Esophagus muscularis mucosa (tissue), 4 donors: ENCODE measurements around the gene SLC45A3. TPM values are rescaled to one million over a fixed set of nuclear protein-coding genes. Genes with fewer than 3 reads are reported as not detected.
"Not testable (repeated sequence)": the region's sequence is repeated elsewhere in the genome, so short reads cannot be mapped to it uniquely, and the experiment has no call there.

ENCODE experiments used
- DNase-seq: peaks from one replicate; pipeline ENCODE4 v3.0.0-alpha.2; 2017; ENCODE audit errors: extremely low spot score
- H3K27ac ChIP-seq, 4 donors: fragments of 200-600 bp; sonication (generic); replicated peaks in 1 of 4; 1 replicate in 3 of 4; 2 replicates in 1 of 4; pipeline ENCODE4 v1.5.1; 2016 to 2019; ENCODE audit warnings: mild to moderate bottlenecking in 1 of 4
- H3K27me3 ChIP-seq, 4 donors: fragments of 200-600 bp; sonication (generic); one replicate each; pipeline versions ENCODE4 v1.5.1 to v1.6.0; 2016 to 2019
- H3K36me3 ChIP-seq, 4 donors: fragments of 200-600 bp; sonication (generic); one replicate each; pipeline ENCODE4 v1.5.1; 2016 to 2019
- H3K4me1 ChIP-seq, 4 donors: fragments of 200-600 bp; sonication (generic); one replicate each; pipeline ENCODE4 v1.5.1; 2016 to 2019
- H3K4me3 ChIP-seq, 4 donors: fragments of 200-600 bp; sonication (generic); 1 replicate in 2 of 4; 2 replicates in 2 of 4; pipeline ENCODE4 v1.5.1; 2016 to 2019; ENCODE audit warnings: mild to moderate bottlenecking in 4 of 4, moderate library complexity in 1 of 4
- H3K9me3 ChIP-seq, 4 donors: fragments of 200-600 bp; sonication (generic); 1 replicate in 3 of 4; 2 replicates in 1 of 4; pipeline ENCODE4 v1.5.1; 2016 to 2019
- EP300 ChIP-seq: sonication (generic); formaldehyde crosslinking; IDR thresholded peaks from one replicate; pipeline ENCODE4 v1.6.1; 2017; ENCODE audit warnings: antibody characterized with exemption
- POLR2A ChIP-seq: fragments of 450-650 bp; IDR thresholded peaks from one replicate; pipeline ENCODE4 v1.6.1; 2017; ENCODE audit warnings: antibody characterized with exemption, moderate library complexity, mild to moderate bottlenecking, low read depth
- POLR2AphosphoS5 ChIP-seq, 2 donors: sonication (generic); formaldehyde crosslinking; IDR thresholded peaks; one replicate each; pipeline ENCODE4 v1.6.1; 2017; ENCODE audit warnings: antibody characterized with exemption in 2 of 2
- WGBS: methylation state at CpG from one replicate; pipeline ENCODE4 v1.1.5; 2018; 5-methylcytosine and 5-hydroxymethylcytosine counted together
- intact Hi-C: fragments of 100-400 bp; cut with DNase I; formaldehyde crosslinking; loops from one replicate; pipeline ENCODE4 v1.15.1; 2023
- total RNA-seq, 4 donors: library from RNA; depleted of rRNA; stranded (reverse); fragments of >200 nt; gene quantifications; one replicate each; pipeline versions ENCODE4 v1.1.0 to v1.2.1, GENCODE V29; 2016
- TF ChIP-seq, protein P1 (sequence below), 3 experiments: fragments of 200-600 bp in 2 of 3; fragments of 450-650 bp in 1 of 3; sonication (generic) in 2 of 3; IDR thresholded peaks; one replicate each; pipeline ENCODE4 v1.5.1; 2017 to 2019; ENCODE audit warnings: antibody characterized with exemption in 3 of 3, mild to moderate bottlenecking in 2 of 3, moderate library complexity in 1 of 3

The SLC45A3 gene
- total RNA-seq, 4 donors from 2014 or later: 0.86 to 1.7 (median 1.1) TPM

- Histone ChIP-seq H3K27ac (no peak overlapping the region), H3K36me3 (no peaks in the 10 kb centered on the region), H3K4me3 (no peak overlapping the region), H3K27me3 (no peaks in the 10 kb centered on the region), H3K4me1 (peaks cover 4 to 14% (median 9%) of the 10 kb centered on the region in 4 donors), H3K9me3 (no peaks in the 10 kb centered on the region)
- no peak for DNase-seq
- intact Hi-C loops: no loop called here
- no peak for TF ChIP-seq EP300
- TF ChIP-seq, protein P1, sequence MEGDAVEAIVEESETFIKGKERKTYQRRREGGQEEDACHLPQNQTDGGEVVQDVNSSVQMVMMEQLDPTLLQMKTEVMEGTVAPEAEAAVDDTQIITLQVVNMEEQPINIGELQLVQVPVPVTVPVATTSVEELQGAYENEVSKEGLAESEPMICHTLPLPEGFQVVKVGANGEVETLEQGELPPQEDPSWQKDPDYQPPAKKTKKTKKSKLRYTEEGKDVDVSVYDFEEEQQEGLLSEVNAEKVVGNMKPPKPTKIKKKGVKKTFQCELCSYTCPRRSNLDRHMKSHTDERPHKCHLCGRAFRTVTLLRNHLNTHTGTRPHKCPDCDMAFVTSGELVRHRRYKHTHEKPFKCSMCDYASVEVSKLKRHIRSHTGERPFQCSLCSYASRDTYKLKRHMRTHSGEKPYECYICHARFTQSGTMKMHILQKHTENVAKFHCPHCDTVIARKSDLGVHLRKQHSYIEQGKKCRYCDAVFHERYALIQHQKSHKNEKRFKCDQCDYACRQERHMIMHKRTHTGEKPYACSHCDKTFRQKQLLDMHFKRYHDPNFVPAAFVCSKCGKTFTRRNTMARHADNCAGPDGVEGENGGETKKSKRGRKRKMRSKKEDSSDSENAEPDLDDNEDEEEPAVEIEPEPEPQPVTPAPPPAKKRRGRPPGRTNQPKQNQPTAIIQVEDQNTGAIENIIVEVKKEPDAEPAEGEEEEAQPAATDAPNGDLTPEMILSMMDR (IDR thresholded peaks at IDR 0.05): no peak
- no peak for TF ChIP-seq POLR2A
- no peak for TF ChIP-seq POLR2AphosphoS5 (IDR thresholded peaks at IDR 0.05)
- 91% methylated on average over 9 of the region's 9 CpGs for WGBS
Measured at GRCh38 chr1:205637854-205638468, 42.3 kb downstream of the SLC45A3 start.

DNA sequence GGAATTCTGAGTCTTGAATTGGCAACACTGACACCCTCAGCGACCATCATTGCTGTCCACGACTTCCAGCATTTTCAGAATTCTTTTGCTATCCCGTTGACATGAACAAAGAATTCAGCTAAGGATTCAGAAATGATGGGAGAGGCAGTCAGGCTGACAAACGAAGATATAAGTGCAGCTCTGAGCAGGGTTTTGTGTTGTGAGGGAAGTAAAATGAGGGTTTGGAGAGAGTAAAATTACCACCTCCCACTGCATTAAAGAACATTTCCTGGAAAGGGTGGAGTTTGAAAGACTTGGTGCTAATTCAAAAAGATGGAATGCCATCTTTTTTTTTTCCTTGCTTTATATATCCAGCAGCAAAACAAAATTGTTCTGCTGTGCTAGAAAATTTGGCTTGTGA, 43.6 kb downstream of the SLC45A3 start:
- H3K27me3 ChIP-seq: no peaks in the 10 kb centered on the region
- TF ChIP-seq POLR2A: no peak
- no peak for TF ChIP-seq POLR2AphosphoS5 (IDR thresholded peaks at IDR 0.05)
- TF ChIP-seq, protein P1 (IDR thresholded peaks at IDR 0.05): no peak
- TF ChIP-seq EP300: no peak
- no peaks in the 10 kb centered on the region for H3K36me3 ChIP-seq
- H3K4me1 ChIP-seq: peaks cover 11 to 21% (median 17%) of the 10 kb centered on the region in 4 donors
- H3K9me3 ChIP-seq: no peaks in the 10 kb centered on the region
- no peak for DNase-seq
- 17% methylated on average over 4 of the region's 4 CpGs for WGBS
- intact Hi-C loops: no loop called here
- H3K27ac ChIP-seq: no peak overlapping the region
- H3K4me3 ChIP-seq: no peak overlapping the region

- intact Hi-C loops, H3K9me3 ChIP-seq, H3K27me3 ChIP-seq, DNase-seq, H3K36me3 ChIP-seq, H3K4me3 ChIP-seq, H3K27ac ChIP-seq: not testable (repeated sequence)
- peaks cover 11 to 21% (median 17%) of the 10 kb centered on the region in 4 donors for H3K4me1 ChIP-seq
- WGBS: 81% methylated on average over 7 of the region's 7 CpGs
Measured at GRCh38 chr1:205636138-205636530, 44.2 kb downstream of the SLC45A3 start.

DNA sequence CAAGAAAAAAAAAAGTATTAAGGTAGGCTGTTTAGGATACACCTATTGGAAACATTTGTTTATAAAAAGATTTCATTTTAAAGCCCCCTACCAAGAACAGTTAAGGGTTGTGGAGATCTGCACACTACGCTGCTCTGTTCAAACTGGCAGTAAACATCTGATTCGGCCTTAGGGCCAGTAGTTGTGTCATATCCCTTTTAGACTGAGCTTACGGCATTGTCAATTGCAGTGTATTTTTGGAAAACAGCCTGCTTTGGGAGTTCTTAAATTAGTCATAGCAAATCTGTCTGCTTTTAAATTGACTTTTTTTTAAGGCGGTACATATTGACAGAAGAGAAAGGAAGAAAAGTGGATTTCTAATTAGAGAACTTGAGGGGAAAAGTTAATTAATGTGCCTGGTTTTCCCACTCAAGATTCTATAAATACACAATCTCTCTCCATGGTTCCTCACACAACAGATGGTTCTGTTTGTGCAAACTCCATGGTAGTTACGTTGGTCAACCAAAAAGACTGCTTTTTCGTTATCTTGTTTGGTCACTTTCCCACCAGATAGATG, 46.8 kb downstream of the SLC45A3 start:
- WGBS: 76% methylated on average over 6 of the region's 6 CpGs
- H3K27ac ChIP-seq: peak overlapping the region; percentile 12 to 98 (median 58)
- H3K4me1 ChIP-seq: peaks cover 32 to 41% (median 39%) of the 10 kb centered on the region in 4 donors
- no peaks in the 10 kb centered on the region for H3K27me3 ChIP-seq
- intact Hi-C loops: no loop called here
- TF ChIP-seq EP300 (no peak), POLR2AphosphoS5 (IDR thresholded peaks at IDR 0.05) (no peak), POLR2A (no peak)
- TF ChIP-seq, protein P1 (IDR thresholded peaks at IDR 0.05): no peak
- H3K9me3 ChIP-seq: no peaks in the 10 kb centered on the region
- peak; percentile 2 for DNase-seq
- H3K36me3 ChIP-seq: no peaks in the 10 kb centered on the region
- no peak overlapping the region for H3K4me3 ChIP-seq

DNA sequence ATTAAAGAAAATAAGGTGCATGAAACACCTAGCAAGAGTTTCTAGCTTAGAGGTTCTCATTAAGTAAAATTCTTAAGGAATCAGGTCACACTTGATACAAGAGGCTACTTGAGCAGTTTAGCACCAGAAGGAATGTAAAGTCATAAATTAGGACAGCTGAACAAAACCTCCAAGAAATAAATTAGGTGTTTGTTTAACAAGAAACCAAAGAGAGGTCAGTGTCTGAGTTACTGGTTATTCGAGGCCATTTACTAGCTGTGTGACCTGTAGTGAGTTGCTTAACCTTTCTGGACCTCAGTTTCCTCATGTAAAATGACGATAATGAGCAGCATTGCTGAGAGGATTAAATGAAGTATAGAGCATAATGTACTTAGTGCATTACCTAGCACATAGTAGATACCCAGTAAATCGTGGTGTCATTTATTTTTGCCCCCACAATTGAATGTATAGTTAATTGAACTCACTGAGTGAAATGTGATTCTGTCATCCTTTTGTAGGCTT, 47.6 kb downstream of the SLC45A3 start:
- H3K4me3 ChIP-seq: peak overlapping the region; percentile 73 to 89 (median 81)
- no peaks in the 10 kb centered on the region for H3K27me3 ChIP-seq
- H3K36me3 ChIP-seq: no peaks in the 10 kb centered on the region
- H3K4me1 ChIP-seq: peaks cover 32 to 47% (median 43%) of the 10 kb centered on the region in 4 donors
- 60% methylated on average over 3 of the region's 3 CpGs for WGBS
- intact Hi-C loops: loop anchor here (1.0 kb wide), 1 partner anchor 38 kb away; no protein-coding TSS in a partner anchor
- no peak for DNase-seq
- no peak for TF ChIP-seq POLR2A
- TF ChIP-seq POLR2AphosphoS5 (IDR thresholded peaks at IDR 0.05): no peak
- TF ChIP-seq, protein P1 (IDR thresholded peaks at IDR 0.05): no peak
- no peak for TF ChIP-seq EP300
- peak overlapping the region; percentile 96 to 98 (median 96) for H3K27ac ChIP-seq
- H3K9me3 ChIP-seq: no peaks in the 10 kb centered on the region
